GM19324 (cell line): Measurements from ENCODE around the gene NFKB2.

Experiments used
- ATAC-seq: cut with Tn5 transposase; IDR thresholded peaks from one replicate; pipeline ENCODE4 v1.9.1; 2021; ENCODE audit warnings: mild to moderate bottlenecking, moderate library complexity; ENCODE audit not compliant: unreplicated experiment, low FRiP score

The NFKB2 gene

DNA sequence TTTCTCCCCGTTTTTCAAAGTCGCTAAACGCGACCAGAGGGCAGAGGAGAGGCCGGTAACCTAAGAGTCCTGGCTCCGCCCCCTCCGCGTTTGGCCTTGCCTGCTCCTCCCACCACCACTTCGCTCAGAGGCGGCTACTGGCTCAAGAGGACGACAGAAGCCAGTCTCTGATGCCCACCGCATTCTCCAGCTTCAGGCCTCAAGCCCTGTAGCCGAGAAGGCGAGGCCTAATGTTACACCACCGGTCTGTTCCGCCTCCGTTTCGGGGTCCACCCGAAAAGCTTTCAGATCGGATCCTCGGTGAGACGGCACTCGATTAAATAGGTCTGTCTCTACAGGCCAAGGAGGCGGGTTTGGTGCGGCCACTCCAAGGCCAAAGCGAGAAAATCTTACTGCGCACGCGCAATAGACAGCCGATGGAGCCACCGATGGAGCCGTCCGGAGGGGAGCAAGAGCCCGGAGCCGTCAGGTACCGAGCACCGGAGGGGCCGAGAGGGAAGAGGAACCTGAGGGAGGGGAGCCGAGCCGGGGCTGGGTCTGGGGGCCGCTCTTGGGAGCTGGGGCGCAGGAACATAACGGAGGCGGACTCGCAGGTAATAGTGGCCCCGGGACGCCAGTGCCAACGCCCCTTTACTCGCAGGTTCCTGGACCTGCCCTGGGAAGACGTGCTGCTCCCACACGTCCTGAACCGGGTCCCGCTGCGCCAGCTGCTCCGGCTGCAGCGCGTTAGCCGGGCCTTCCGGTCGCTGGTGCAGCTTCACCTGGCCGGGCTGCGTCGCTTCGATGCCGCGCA lies 25.4 kb downstream of the NFKB2 start, which contains the start of gene FBXL15:
Gene FBXL15 (plus strand): TSS at position 123 of the 793 bp plus-strand sequence. CDS start 294 bp downstream, at position 417.
- ATAC-seq = peak; percentile 87

DNA sequence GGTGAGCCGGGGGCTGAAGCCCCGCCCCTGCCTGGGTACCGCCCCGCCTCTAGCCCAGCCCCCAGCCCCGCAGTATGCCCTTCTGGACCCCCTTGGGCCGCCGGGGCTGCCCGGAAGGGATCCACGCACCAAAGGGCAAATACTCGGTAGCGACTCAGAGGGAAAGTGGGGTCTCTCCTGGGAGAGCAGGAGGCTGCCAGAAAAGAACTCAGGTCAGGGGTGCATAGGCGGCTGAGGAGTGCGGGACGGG lies 25.9 kb downstream of the NFKB2 start:
- no peak for ATAC-seq

DNA sequence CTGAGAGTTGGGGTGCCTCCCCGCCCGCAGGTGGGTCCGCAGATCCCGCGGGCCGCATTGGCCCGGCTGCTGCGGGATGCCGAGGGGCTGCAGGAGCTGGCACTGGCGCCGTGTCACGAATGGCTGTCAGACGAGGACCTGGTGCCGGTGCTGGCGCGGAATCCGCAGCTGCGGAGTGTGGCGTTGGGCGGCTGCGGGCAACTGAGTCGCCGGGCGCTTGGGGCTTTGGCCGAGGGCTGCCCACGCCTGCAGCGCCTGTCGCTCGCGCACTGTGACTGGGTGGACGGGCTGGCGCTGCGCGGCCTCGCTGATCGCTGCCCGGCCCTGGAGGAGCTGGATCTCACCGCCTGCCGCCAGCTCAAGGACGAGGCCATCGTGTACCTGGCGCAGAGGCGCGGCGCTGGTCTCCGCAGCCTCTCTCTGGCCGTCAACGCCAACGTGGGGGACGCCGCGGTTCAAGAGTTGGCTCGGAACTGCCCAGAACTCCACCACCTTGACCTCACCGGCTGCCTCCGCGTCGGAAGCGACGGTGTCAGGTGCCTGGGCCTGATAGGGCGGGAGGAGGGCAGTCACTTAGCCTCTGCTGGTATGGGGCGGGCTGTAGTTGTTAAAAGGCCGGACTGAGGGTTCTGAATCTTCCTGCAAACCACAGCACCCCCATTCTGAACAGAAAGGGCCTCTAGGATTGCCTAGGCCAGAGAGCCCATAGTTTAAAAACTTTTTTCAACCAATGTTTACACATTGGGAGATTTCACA lies 26.4 kb downstream of the NFKB2 start:
- no peak for ATAC-seq

- no peak for ATAC-seq
These were observed 27.1 kb downstream of the NFKB2 start for GRCh38 chr10:102422545-102423129.

DNA sequence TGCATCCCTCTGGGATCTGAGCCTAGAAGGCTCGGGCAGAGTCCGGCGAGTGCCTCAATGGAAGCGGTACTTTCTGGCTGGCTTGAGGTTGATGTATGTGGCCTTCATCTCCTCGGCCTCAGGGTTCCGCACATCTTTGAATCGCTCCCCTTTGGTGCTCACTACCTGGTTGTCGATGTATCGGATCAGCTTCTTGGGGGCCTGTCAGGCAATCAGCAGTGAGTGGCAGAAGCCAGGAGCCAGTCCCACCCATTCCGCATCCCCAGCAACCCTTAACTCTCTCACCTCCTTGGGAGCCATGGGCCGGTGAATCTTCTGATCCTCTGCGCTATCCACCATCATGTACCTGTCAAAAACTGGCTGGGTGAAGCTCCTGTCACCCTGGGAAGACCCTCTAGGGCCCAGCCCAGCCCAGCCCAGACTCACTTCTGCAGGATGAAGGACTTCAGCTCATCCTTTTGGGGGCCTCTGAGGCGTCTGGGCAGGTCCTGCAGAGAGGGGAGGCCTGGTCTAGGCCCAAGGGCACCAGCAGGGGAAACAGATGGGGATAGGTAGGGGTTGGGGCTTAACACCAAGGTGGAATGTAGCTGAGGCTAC lies 28.0 kb downstream of the NFKB2 start:
- no peak for ATAC-seq

DNA sequence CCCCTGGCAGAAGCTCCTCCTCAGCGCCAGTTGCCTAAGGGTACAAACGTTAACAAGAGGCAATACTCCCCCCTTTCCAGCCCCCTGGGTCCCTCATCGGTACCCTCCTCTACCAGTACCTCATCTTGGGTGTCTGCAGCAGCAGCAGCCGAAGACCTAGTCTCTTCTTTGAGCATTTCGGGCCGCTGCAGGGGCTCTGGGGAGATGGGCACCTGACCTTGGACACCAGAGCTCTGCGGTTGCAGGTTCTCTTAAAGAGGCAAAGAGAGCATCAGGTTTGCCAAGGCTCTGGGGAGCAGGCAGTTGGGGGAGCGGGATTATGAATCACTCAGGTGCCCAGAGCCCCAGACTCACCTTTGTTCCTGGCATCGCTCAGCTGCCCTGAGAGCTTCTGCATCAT lies 28.6 kb downstream of the NFKB2 start:
- no peak for ATAC-seq

GRCh38 chr10:102424916-102425315 lies 29.4 kb downstream of the NFKB2 start:
- no peak for ATAC-seq

DNA sequence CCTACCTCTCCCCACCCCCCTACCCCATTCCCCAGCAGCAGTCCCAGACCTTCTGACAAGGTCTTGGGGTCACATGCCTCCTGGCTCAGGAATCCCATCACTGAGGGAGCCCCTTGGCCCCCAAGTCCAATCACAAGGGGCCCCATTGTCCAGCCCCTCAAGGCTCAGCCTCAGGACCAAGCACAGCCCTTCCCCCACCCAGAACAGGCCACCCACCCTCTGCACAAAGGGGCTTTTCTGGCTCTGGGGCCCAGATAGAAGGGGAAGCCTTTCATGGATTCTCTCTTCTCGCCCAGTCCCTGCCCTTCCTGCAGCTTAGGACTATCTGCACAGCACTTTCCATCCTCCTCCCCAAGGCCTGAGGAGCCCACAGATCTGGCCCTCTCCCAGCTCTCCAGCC lies 29.9 kb downstream of the NFKB2 start:
- no peak for ATAC-seq

GRCh38 chr10:102426803-102427287 lies 31.3 kb downstream of the NFKB2 start:
- ATAC-seq = no peak

DNA sequence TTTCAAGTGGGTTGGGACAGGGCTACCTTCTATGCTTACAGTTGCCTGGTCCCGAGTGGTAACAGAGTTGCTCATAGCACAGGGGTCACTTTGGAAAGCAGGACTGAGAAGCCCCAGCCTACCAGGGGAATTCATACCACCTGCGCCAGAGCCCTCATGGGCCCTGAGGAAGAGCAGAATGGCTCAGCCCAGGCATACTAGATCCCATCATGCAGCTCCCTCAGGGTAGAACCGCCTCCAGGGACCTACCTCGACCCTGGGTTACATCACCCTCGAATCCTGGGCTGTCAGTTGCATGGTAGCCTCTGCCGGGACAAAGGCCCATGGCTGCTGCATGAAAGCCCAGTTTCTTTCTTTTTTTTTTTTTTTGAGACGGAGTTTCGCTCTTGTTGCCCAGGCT lies 34.0 kb downstream of the NFKB2 start:
- ATAC-seq = no peak

GRCh38 chr10:102431452-102432124 lies 36.1 kb downstream of the NFKB2 start:
- ATAC-seq = no peak

GRCh38 chr10:102432162-102432950 lies 36.9 kb downstream of the NFKB2 start, which contains the start of gene CUEDC2:
TSS of gene CUEDC2 (minus strand) at chr10:102432574. CDS start at chr10:102425188, 7,386 bp downstream.
- peak; percentile 84 for ATAC-seq

DNA sequence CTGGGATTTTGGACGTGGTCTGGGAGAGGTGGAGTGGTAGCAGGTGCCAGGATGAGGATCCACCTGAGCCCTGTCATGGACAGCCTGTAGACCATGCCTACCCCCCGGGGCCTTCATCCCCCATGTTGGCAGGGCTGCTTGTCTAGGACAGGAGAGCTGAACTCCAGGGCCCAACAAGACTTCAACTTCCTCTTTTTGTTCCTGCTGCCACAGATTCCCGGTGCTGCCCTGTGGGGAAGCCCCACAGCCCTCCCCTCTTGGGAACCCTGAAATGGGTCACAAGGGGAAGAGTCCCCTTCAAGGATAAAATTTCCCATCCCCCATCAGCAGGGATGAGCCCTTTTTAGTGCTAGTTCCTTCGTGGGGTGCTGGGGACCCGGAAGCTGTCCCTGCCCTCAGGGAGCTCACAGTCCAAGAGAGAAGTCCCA lies 38.1 kb downstream of the NFKB2 start:
- ATAC-seq = no peak

DNA sequence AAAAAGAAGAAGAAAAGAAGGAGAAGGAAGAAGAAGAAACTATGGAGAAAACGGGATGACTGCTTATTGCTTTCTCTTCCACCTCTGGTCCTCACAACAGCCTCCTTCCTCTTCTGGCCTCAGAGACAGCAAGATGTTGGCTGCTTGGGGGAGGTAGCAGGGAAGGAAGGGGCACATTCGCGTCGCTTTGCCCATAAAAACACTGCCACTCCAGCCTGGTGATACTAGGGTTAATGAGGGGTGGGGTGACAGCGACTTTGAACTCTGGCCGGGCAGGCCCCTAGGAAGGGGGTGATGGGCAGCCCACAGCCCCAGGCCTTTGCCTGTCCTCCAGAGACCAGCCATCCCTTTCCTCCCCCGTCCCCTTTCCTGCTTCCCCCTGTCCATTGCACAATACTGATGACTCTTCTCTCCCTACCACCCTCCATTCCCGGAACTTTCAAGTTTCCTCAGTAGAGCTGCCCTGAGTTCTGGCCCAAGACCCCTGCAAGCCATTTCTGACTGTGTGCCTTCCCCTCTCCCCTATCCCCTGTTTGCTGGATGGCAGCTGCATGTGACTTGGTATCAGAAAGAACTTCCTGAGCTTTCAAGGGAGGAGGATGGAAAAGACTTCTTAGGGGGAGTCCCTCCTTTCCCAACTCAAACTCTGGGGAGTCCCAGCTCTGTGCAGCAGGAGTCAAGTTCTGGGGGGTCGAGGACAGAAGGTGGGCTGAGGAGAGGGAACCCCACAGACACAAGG lies 39.1 kb downstream of the NFKB2 start:
- no peak for ATAC-seq

- no peak for ATAC-seq
These were observed 39.6 kb downstream of the NFKB2 start for GRCh38 chr10:102435133-102435497.

- no peak for ATAC-seq
These were observed 40.2 kb downstream of the NFKB2 start for GRCh38 chr10:102435529-102436233.

- no peak for ATAC-seq
These were observed 40.8 kb downstream of the NFKB2 start for GRCh38 chr10:102436312-102436711.

GRCh38 chr10:102437515-102437914 lies 42.0 kb downstream of the NFKB2 start:
- ATAC-seq = no peak
